ENCODE measurements around the gene ATXN7. TPM values are rescaled to one million over a fixed set of nuclear protein-coding genes. Genes with fewer than 3 reads are reported as not detected.

Gene ATXN7
- total RNA-seq, 2 experiments from 2014 or later, result 70.0 to 95.0 TPM

- ChIA-PET POLR2A (no interaction called here), CTCF (interaction anchor here (1.5 kb wide), 1 partner anchor 23 kb away, joined by 5 read pairs; no protein-coding TSS in a partner anchor)
- Mint-ChIP-seq H3K27me3 (no peaks in the 10 kb centered on the region), H3K27ac (no peak overlapping the region), H3K36me3 (ENCODE audit: low read depth) (peaks cover 14% of the 10 kb centered on the region), H3K4me3 (no peak overlapping the region), H3K4me1 (peaks cover 59% of the 10 kb centered on the region), H3K9me3 (no peaks in the 10 kb centered on the region)
- DNase-seq, result no peak
Measured at GRCh38 chr3:63872135-63872924, 8.7 kb downstream of the ATXN7 start.

GRCh38 chr3:63874769-63875168 lies 11.1 kb downstream of the ATXN7 start:
- Mint-ChIP-seq H3K36me3 (ENCODE audit: low read depth) (peaks cover 6% of the 10 kb centered on the region), H3K4me1 (peaks cover 60% of the 10 kb centered on the region), H3K9me3 (no peaks in the 10 kb centered on the region), H3K27me3 (no peaks in the 10 kb centered on the region), H3K4me3 (no peak overlapping the region), H3K27ac (no peak overlapping the region)
- ChIA-PET POLR2A (no interaction called here), CTCF (interaction anchor here (1.0 kb wide), 2 partner anchors 14 to 15 kb away, joined by 3 to 4 read pairs; no protein-coding TSS in a partner anchor)
- DNase-seq, result no peak

GRCh38 chr3:63875510-63875909 lies 11.8 kb downstream of the ATXN7 start:
- ChIA-PET CTCF (no interaction called here), POLR2A (no interaction called here)
- DNase-seq, result no peak
- peaks cover 58% of the 10 kb centered on the region for H3K4me1 Mint-ChIP-seq
- no peak overlapping the region for H3K4me3 Mint-ChIP-seq
- no peaks in the 10 kb centered on the region for H3K27me3 Mint-ChIP-seq
- no peaks in the 10 kb centered on the region for H3K9me3 Mint-ChIP-seq
- H3K36me3 Mint-ChIP-seq (ENCODE audit: low read depth), result peaks cover 5% of the 10 kb centered on the region
- no peak overlapping the region for H3K27ac Mint-ChIP-seq

- ChIA-PET CTCF (interaction anchor here (0.7 kb wide), 1 partner anchor 102 kb away, joined by 3 read pairs; no protein-coding TSS in a partner anchor), POLR2A (no interaction called here)
Measured at GRCh38 chr3:63876260-63876659, 12.6 kb downstream of the ATXN7 start.

GRCh38 chr3:63877737-63878393 lies 14.2 kb downstream of the ATXN7 start:
- no peaks in the 10 kb centered on the region for H3K27me3 Mint-ChIP-seq
- no peak for DNase-seq
- no peak overlapping the region for H3K4me3 Mint-ChIP-seq
- no peak overlapping the region for H3K27ac Mint-ChIP-seq
- H3K36me3 Mint-ChIP-seq (ENCODE audit: low read depth), result peaks cover 2% of the 10 kb centered on the region
- H3K9me3 Mint-ChIP-seq, result no peaks in the 10 kb centered on the region
- H3K4me1 Mint-ChIP-seq, result peaks cover 53% of the 10 kb centered on the region
- ChIA-PET POLR2A (no interaction called here), CTCF (interaction anchor here (1.8 kb wide), 1 partner anchor 9 kb away, joined by 6 read pairs; no protein-coding TSS in a partner anchor)

More at GRCh38 chr3:63876260-63876659, 12.6 kb downstream of the ATXN7 start:
- Mint-ChIP-seq H3K27ac (no peak overlapping the region), H3K4me3 (no peak overlapping the region), H3K27me3 (no peaks in the 10 kb centered on the region), H3K9me3 (no peaks in the 10 kb centered on the region), H3K4me1 (peaks cover 58% of the 10 kb centered on the region), H3K36me3 (ENCODE audit: low read depth) (peaks cover 2% of the 10 kb centered on the region)
- DNase-seq, result no peak

- H3K27me3 Mint-ChIP-seq, result no peaks in the 10 kb centered on the region
- no peak for DNase-seq
- H3K27ac Mint-ChIP-seq, result no peak overlapping the region
- H3K4me3 Mint-ChIP-seq, result no peak overlapping the region
- peaks cover 53% of the 10 kb centered on the region for H3K4me1 Mint-ChIP-seq
- H3K36me3 Mint-ChIP-seq (ENCODE audit: low read depth), result peaks cover 2% of the 10 kb centered on the region
- ChIA-PET POLR2A (no interaction called here), CTCF (interaction anchor here (1.8 kb wide), 1 partner anchor 10 kb away, joined by 6 read pairs; no protein-coding TSS in a partner anchor)
- no peaks in the 10 kb centered on the region for H3K9me3 Mint-ChIP-seq
Measured at GRCh38 chr3:63878394-63879060, 14.9 kb downstream of the ATXN7 start.

GRCh38 chr3:63880653-63881052 lies 17.0 kb downstream of the ATXN7 start:
- Mint-ChIP-seq H3K27ac (no peak overlapping the region), H3K4me3 (no peak overlapping the region), H3K27me3 (no peaks in the 10 kb centered on the region), H3K36me3 (ENCODE audit: low read depth) (peaks cover 5% of the 10 kb centered on the region), H3K9me3 (no peaks in the 10 kb centered on the region), H3K4me1 (peaks cover 41% of the 10 kb centered on the region)
- DNase-seq, result no peak
- ChIA-PET POLR2A (no interaction called here), CTCF (no interaction called here)

- Mint-ChIP-seq H3K27me3 (no peaks in the 10 kb centered on the region), H3K4me1 (peaks cover 15% of the 10 kb centered on the region), H3K9me3 (no peaks in the 10 kb centered on the region), H3K4me3 (no peak overlapping the region), H3K36me3 (ENCODE audit: low read depth) (peaks cover 12% of the 10 kb centered on the region), H3K27ac (no peak overlapping the region)
- CTCF ChIA-PET, result no interaction called here
- POLR2A ChIA-PET, result no interaction called here
- no peak for DNase-seq
Measured at GRCh38 chr3:63886858-63887257, 23.2 kb downstream of the ATXN7 start.

GRCh38 chr3:63891518-63891917 lies 27.9 kb downstream of the ATXN7 start:
- Mint-ChIP-seq H3K27ac (no peak overlapping the region), H3K27me3 (no peaks in the 10 kb centered on the region), H3K4me1 (peaks cover 24% of the 10 kb centered on the region), H3K4me3 (no peak overlapping the region), H3K36me3 (ENCODE audit: low read depth) (peaks cover 23% of the 10 kb centered on the region), H3K9me3 (no peaks in the 10 kb centered on the region)
- CTCF ChIA-PET, result no interaction called here
- no peak for DNase-seq
- POLR2A ChIA-PET, result no interaction called here

GRCh38 chr3:63892773-63893352 lies 29.2 kb downstream of the ATXN7 start:
- ChIA-PET POLR2A (no interaction called here), CTCF (interaction anchor here (0.6 kb wide), 1 partner anchor 60 kb away, joined by 4 read pairs; no protein-coding TSS in a partner anchor)
- H3K9me3 Mint-ChIP-seq, result no peaks in the 10 kb centered on the region
- H3K4me3 Mint-ChIP-seq, result no peak overlapping the region
- H3K4me1 Mint-ChIP-seq, result peaks cover 22% of the 10 kb centered on the region
- H3K27ac Mint-ChIP-seq, result no peak overlapping the region
- no peaks in the 10 kb centered on the region for H3K27me3 Mint-ChIP-seq
- no peak for DNase-seq
- H3K36me3 Mint-ChIP-seq (ENCODE audit: low read depth), result peaks cover 23% of the 10 kb centered on the region

- no peak overlapping the region for H3K4me3 Mint-ChIP-seq
- no peak overlapping the region for H3K27ac Mint-ChIP-seq
Measured at GRCh38 chr3:63895422-63896189, 31.9 kb downstream of the ATXN7 start.

GRCh38 chr3:63896332-63897030 lies 32.8 kb downstream of the ATXN7 start:
- Mint-ChIP-seq H3K27ac (no peak overlapping the region), H3K27me3 (no peaks in the 10 kb centered on the region), H3K9me3 (no peaks in the 10 kb centered on the region), H3K36me3 (ENCODE audit: low read depth) (peaks cover 43% of the 10 kb centered on the region), H3K4me3 (no peak overlapping the region), H3K4me1 (peaks cover 33% of the 10 kb centered on the region)
- no peak for DNase-seq
- ChIA-PET CTCF (no interaction called here), POLR2A (no interaction called here)

More at GRCh38 chr3:63895422-63896189, 31.9 kb downstream of the ATXN7 start:
- H3K9me3 Mint-ChIP-seq, result no peaks in the 10 kb centered on the region
- DNase-seq, result no peak
- H3K36me3 Mint-ChIP-seq (ENCODE audit: low read depth), result peaks cover 41% of the 10 kb centered on the region
- POLR2A ChIA-PET, result no interaction called here
- no peaks in the 10 kb centered on the region for H3K27me3 Mint-ChIP-seq
- H3K4me1 Mint-ChIP-seq, result peaks cover 32% of the 10 kb centered on the region
- CTCF ChIA-PET, result interaction anchor here (0.6 to 1.5 kb wide), 3 partner anchors 23 to 1571 kb away, joined by 3 to 5 read pairs (median 4); no protein-coding TSS in a partner anchor
